T-helper 17 cell (primary cell): ENCODE data around the gene HELZ. TPM values are rescaled to one million over a fixed set of nuclear protein-coding genes. Genes with fewer than 3 reads are reported as not detected.
"Not testable (repeated sequence)": the region's sequence is repeated elsewhere in the genome, so short reads cannot be mapped to it uniquely, and the experiment has no call there.

Source experiments
- ATAC-seq: fragments of 150-1000 bp; cut with Tn5 transposase; 2 replicates; pipeline ENCODE4 v1.10.0; 2021; ENCODE audit warnings: mild to moderate bottlenecking, moderate library complexity
- DNase-seq, 3 donors: peaks; one replicate each; pipeline versions ENCODE4 v3.0.0 to v3.0.0-alpha.2; 2020 to 2021
- H3K9me3 ChIP-seq: one replicate; pipeline ENCODE4 v1.7.0; 2013; ENCODE audit warnings: low read length, mild to moderate bottlenecking; ENCODE audit not compliant: control insufficient read depth, poor library complexity, severe bottlenecking
- H3K27ac Mint-ChIP-seq: one replicate; pipeline ENCODE4 v1.8.0; 2022; ENCODE audit warnings: mild to moderate bottlenecking, moderate library complexity, mixed read lengths
- H3K27me3 Mint-ChIP-seq: one replicate; pipeline ENCODE4 v1.8.0; 2022; ENCODE audit warnings: mixed read lengths
- H3K36me3 Mint-ChIP-seq: one replicate; pipeline ENCODE4 v1.8.0; 2022; ENCODE audit warnings: low read depth, mixed read lengths
- H3K4me1 Mint-ChIP-seq: one replicate; pipeline ENCODE4 v1.8.0; 2022; ENCODE audit warnings: mild to moderate bottlenecking, mixed read lengths
- H3K4me3 Mint-ChIP-seq: one replicate; pipeline ENCODE4 v1.8.0; 2022; ENCODE audit warnings: mild to moderate bottlenecking, moderate library complexity, mixed read lengths
- total RNA-seq, 4 donors: library from RNA in 2 of 4; stranded (reverse) in 2 of 4; gene quantifications; one replicate each; pipeline ENCODE4 v1.2.3 and lab custom pipeline; 2022 to 2026

HELZ gene
- total RNA-seq, 2 donors from 2014 or later = 124 to 164 TPM

- peaks cover 27% of the 10 kb centered on the region for H3K4me1 Mint-ChIP-seq
- no peaks in the 10 kb centered on the region for H3K27me3 Mint-ChIP-seq
- DNase-seq (no peak), ATAC-seq (no peak)
- H3K36me3 Mint-ChIP-seq = peaks cover 2% of the 10 kb centered on the region
- H3K9me3 ChIP-seq = no peaks in the 10 kb centered on the region
- H3K4me3 Mint-ChIP-seq = no peak overlapping the region
- H3K27ac Mint-ChIP-seq = no peak overlapping the region
Observed at GRCh38 chr17:67215991-67216421, 29.0 kb downstream of the HELZ start.

- no peaks in the 10 kb centered on the region for H3K9me3 ChIP-seq
- Mint-ChIP-seq H3K4me1 (peaks cover 25% of the 10 kb centered on the region), H3K27ac (peak overlapping the region; percentile 45), H3K27me3 (no peaks in the 10 kb centered on the region), H3K4me3 (no peak overlapping the region), H3K36me3 (peaks cover 2% of the 10 kb centered on the region)
- ATAC-seq (no peak), DNase-seq (no peak)
Observed at GRCh38 chr17:67212714-67213417, 32.1 kb downstream of the HELZ start.

GRCh38 chr17:67212231-67212630 lies 32.8 kb downstream of the HELZ start:
- Mint-ChIP-seq H3K27ac (no peak overlapping the region), H3K4me1 (peaks cover 27% of the 10 kb centered on the region)
- ATAC-seq = no peak

DNA sequence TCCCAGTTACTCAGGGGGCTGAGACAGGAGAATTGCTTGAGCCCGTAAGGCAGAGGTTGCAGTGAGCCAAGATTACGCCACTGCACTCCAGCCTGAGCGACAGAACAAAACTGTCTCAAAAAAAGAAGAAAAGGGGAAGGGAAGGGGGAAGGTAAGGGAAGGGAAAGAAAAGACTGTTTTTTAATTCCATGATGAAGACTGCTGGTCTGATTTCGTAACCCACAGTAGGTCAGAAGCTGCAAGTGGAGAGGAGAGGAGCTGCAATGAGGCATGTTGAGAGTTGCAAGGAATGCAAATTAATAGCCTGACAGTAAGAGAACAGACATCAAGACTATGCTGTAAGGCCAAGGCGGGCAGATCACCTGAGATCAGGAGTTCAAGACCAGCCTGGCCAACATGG lies 33.3 kb downstream of the HELZ start:
- DNase-seq = no peak
- H3K4me1 Mint-ChIP-seq = peaks cover 27% of the 10 kb centered on the region
- no peak for ATAC-seq
- no peak overlapping the region for H3K4me3 Mint-ChIP-seq
- no peaks in the 10 kb centered on the region for H3K9me3 ChIP-seq
- H3K27ac Mint-ChIP-seq = no peak overlapping the region
- peaks cover 2% of the 10 kb centered on the region for H3K36me3 Mint-ChIP-seq
- H3K27me3 Mint-ChIP-seq = no peaks in the 10 kb centered on the region

More at GRCh38 chr17:67212231-67212630, 32.8 kb downstream of the HELZ start:
- Mint-ChIP-seq H3K4me3 (no peak overlapping the region), H3K36me3 (peaks cover 2% of the 10 kb centered on the region), H3K27me3 (no peaks in the 10 kb centered on the region)
- no peaks in the 10 kb centered on the region for H3K9me3 ChIP-seq
- no peak for DNase-seq

DNA sequence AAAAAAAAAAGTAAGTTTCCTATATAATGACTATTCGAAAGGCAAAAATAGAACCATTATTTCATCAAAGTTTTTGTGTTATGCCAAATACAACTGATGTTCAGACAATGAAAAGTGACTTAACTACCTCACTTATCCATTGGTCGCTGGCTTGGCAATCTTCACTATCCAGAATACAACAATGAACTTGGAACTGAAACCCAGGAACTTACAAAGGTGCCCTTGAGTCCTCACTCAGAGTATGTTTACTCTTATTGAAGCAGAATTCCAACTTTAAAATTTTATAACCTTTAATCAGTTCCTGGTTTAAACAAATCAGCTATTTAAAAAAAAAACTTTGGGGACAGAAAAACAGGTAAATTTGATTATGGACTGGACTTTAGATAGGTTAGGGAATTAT lies 34.1 kb downstream of the HELZ start:
- Mint-ChIP-seq H3K4me3 (no peak overlapping the region), H3K27me3 (no peaks in the 10 kb centered on the region), H3K27ac (no peak overlapping the region), H3K36me3 (peaks cover 2% of the 10 kb centered on the region), H3K4me1 (peaks cover 29% of the 10 kb centered on the region)
- DNase-seq = no peak
- ATAC-seq = no peak
- no peaks in the 10 kb centered on the region for H3K9me3 ChIP-seq

GRCh38 chr17:67208232-67208631 lies 36.8 kb downstream of the HELZ start:
- Mint-ChIP-seq H3K36me3 (no peaks in the 10 kb centered on the region), H3K27me3 (no peaks in the 10 kb centered on the region), H3K27ac (peak overlapping the region; percentile 39), H3K4me1 (peaks cover 31% of the 10 kb centered on the region), H3K4me3 (peak overlapping the region; percentile 62)
- DNase-seq (no peak), ATAC-seq (peak; percentile 68)
- no peaks in the 10 kb centered on the region for H3K9me3 ChIP-seq

GRCh38 chr17:67203818-67204217 lies 41.2 kb downstream of the HELZ start:
- DNase-seq (no peak), ATAC-seq (no peak)
- no peaks in the 10 kb centered on the region for H3K27me3 Mint-ChIP-seq
- no peaks in the 10 kb centered on the region for H3K9me3 ChIP-seq
- no peak overlapping the region for H3K27ac Mint-ChIP-seq
- H3K4me3 Mint-ChIP-seq = no peak overlapping the region
- peaks cover 5% of the 10 kb centered on the region for H3K36me3 Mint-ChIP-seq
- peaks cover 22% of the 10 kb centered on the region for H3K4me1 Mint-ChIP-seq

GRCh38 chr17:67202503-67202902 lies 42.5 kb downstream of the HELZ start:
- Mint-ChIP-seq H3K36me3 (peaks cover 5% of the 10 kb centered on the region), H3K27me3 (no peaks in the 10 kb centered on the region), H3K4me1 (peaks cover 11% of the 10 kb centered on the region), H3K27ac (no peak overlapping the region), H3K4me3 (no peak overlapping the region)
- ATAC-seq (no peak), DNase-seq (no peak)
- H3K9me3 ChIP-seq = no peaks in the 10 kb centered on the region

DNA sequence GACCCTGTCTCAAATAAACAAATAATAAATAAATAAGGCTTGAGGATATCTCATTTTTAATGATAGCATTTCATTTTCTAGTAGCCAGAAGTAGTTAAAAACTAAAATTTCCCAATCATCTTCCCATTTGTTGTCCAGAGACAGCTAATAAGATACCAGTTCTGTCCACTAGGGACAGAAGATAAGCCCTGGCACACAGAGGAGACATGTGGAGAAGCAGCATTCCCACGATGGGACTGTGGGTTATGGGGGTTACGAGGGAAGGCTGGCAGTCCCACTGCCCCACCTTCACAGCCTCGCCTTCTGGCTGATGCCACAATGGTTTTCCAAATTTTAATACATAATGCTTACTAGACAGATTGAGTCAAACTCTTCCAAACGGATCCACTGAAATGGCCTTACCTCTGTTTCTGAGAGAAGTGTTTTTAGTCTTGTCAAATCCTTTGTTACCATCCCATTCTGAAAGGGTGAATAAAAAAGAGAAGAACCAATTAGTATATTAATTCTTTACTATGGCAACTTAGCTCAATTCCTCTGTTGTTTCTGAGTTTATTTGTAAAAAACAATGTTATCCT lies 44.2 kb downstream of the HELZ start:
- H3K27ac Mint-ChIP-seq = peak overlapping the region; percentile 71
- H3K9me3 ChIP-seq = no peaks in the 10 kb centered on the region
- peaks cover 7% of the 10 kb centered on the region for H3K36me3 Mint-ChIP-seq
- no peak overlapping the region for H3K4me3 Mint-ChIP-seq
- no peak for ATAC-seq
- H3K4me1 Mint-ChIP-seq = peaks cover 10% of the 10 kb centered on the region
- no peak for DNase-seq
- H3K27me3 Mint-ChIP-seq = no peaks in the 10 kb centered on the region

DNA sequence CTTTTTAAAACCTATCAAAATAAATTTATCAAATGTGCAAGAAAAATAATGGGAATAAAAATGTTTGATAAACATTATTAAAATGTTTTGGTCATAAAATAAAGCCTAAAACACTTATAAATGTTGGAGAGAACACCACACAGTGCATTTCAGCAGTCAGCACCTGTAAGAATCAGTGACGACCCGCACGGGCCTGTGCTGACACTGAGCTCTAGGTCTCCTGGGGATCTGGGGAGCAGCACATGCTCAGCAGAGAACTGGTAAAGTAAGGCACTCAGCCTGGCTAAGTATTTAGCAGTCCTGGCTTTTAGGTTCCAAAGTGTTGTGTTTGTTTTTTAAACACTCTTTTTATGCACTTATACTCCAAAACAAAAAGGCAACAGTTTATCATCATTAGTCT lies 46.9 kb downstream of the HELZ start:
- H3K27me3 Mint-ChIP-seq = no peaks in the 10 kb centered on the region
- H3K9me3 ChIP-seq = no peaks in the 10 kb centered on the region
- no peak for DNase-seq
- H3K27ac Mint-ChIP-seq = no peak overlapping the region
- H3K4me3 Mint-ChIP-seq = no peak overlapping the region
- no peak for ATAC-seq
- peaks cover 8% of the 10 kb centered on the region for H3K4me1 Mint-ChIP-seq
- H3K36me3 Mint-ChIP-seq = peaks cover 7% of the 10 kb centered on the region

GRCh38 chr17:67197023-67197422 lies 48.0 kb downstream of the HELZ start:
- H3K4me3 Mint-ChIP-seq, H3K4me1 Mint-ChIP-seq, DNase-seq, H3K9me3 ChIP-seq, H3K27ac Mint-ChIP-seq, H3K27me3 Mint-ChIP-seq, H3K36me3 Mint-ChIP-seq: not testable (repeated sequence)
- peak; percentile 52 for ATAC-seq

DNA sequence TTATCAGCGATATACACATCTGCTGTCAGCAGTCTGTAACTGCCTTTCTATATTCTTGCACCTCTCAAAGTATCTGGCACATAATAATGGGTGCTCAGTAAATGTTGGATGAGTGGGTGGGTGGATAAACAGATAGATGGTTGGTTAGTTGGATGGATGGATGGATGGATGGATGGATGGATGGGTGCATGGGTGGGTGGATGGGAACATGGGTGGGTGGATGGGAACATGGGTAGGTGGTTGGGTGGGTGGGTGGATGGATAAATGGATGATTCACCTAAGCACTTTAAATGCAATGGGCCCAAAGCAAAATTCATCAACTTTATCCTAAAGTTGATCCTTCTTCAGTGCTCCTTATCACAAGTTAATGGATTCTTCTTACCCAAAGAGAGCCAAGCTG lies 48.6 kb downstream of the HELZ start:
- no peak overlapping the region for H3K27ac Mint-ChIP-seq
- H3K27me3 Mint-ChIP-seq = no peaks in the 10 kb centered on the region
- no peaks in the 10 kb centered on the region for H3K9me3 ChIP-seq
- H3K4me1 Mint-ChIP-seq = peaks cover 8% of the 10 kb centered on the region
- DNase-seq (no peak), ATAC-seq (no peak)
- H3K4me3 Mint-ChIP-seq = no peak overlapping the region
- H3K36me3 Mint-ChIP-seq = peaks cover 7% of the 10 kb centered on the region

GRCh38 chr17:67194134-67194533 lies 50.9 kb downstream of the HELZ start:
- DNase-seq (no peak), ATAC-seq (no peak)
- Mint-ChIP-seq H3K4me3 (no peak overlapping the region), H3K27me3 (no peaks in the 10 kb centered on the region), H3K36me3 (peaks cover 2% of the 10 kb centered on the region), H3K4me1 (peaks cover 5% of the 10 kb centered on the region), H3K27ac (no peak overlapping the region)
- H3K9me3 ChIP-seq = no peaks in the 10 kb centered on the region

DNA sequence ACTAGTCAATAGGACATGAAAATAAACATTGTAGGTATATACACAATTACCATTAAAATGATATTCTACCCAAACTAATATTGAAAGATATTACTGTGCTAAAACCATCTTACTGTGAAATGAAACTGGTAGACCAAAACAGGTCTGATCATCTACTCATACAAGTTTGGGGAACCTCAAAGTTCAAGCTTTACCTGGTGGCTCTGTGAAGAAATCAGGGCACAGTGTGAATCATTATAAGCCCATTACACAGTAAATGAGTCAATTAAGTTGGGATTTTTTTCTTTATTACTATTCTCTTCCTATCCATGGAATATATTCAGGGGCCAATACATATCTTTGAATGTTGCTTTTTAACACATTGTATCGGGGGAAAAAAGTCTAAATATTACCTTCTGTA lies 57.1 kb downstream of the HELZ start:
- peaks cover 5% of the 10 kb centered on the region for H3K36me3 Mint-ChIP-seq
- H3K27me3 Mint-ChIP-seq = no peaks in the 10 kb centered on the region
- ATAC-seq (no peak), DNase-seq (no peak)
- no peaks in the 10 kb centered on the region for H3K9me3 ChIP-seq
- H3K4me1 Mint-ChIP-seq = no peaks in the 10 kb centered on the region
- no peak overlapping the region for H3K27ac Mint-ChIP-seq
- H3K4me3 Mint-ChIP-seq = no peak overlapping the region
